ENCODE data around the gene ZFYVE26. TPM values are rescaled to one million over a fixed set of nuclear protein-coding genes. Genes with fewer than 3 reads are reported as not detected.

Gene ZFYVE26
- total and polyA plus RNA-seq, 10 of the 15 experiments (the other 5 are each of a cell fraction or from before 2014, with no cell fraction given): 1.00 to 25.6 (median 12.0) TPM

DNA sequence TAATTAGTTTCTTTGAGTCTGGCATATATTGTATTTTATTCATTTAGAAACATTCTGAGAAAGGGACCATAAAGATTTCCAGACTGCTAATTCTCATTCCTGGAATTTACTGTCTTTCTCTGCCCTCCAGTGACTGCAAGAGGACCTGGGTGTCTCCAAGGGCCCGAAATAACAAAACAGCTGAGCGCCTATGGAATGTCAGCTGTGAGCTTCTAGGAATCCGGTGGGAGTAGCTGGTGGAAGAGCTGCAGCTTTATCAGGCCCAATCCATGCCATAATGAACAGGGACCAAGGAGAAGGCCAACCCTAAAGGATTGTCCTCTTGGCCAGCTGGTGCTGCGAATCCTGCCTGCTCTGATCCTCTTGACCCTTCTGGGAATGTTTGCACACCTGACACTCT is 82.8 kb downstream of the ZFYVE26 start:
- no peak overlapping the region for H3K4me3 ChIP-seq
- in situ Hi-C loops (cut with MboI): no loop called here
- TF ChIP-seq, protein P1, sequence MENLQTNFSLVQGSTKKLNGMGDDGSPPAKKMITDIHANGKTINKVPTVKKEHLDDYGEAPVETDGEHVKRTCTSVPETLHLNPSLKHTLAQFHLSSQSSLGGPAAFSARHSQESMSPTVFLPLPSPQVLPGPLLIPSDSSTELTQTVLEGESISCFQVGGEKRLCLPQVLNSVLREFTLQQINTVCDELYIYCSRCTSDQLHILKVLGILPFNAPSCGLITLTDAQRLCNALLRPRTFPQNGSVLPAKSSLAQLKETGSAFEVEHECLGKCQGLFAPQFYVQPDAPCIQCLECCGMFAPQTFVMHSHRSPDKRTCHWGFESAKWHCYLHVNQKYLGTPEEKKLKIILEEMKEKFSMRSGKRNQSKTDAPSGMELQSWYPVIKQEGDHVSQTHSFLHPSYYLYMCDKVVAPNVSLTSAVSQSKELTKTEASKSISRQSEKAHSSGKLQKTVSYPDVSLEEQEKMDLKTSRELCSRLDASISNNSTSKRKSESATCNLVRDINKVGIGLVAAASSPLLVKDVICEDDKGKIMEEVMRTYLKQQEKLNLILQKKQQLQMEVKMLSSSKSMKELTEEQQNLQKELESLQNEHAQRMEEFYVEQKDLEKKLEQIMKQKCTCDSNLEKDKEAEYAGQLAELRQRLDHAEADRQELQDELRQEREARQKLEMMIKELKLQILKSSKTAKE (IDR thresholded peaks at IDR 0.05; ENCODE audit: low read depth, poor library complexity, severe bottlenecking): no peak
- TF ChIP-seq IRF5 (IDR thresholded peaks at IDR 0.05; ENCODE audit: borderline replicate concordance) (no peak), HDAC6 (IDR thresholded peaks at IDR 0.05; ENCODE audit: unreplicated experiment) (no peak), MAX (IDR thresholded peaks at IDR 0.05; ENCODE audit: low read depth, low read length) (no peak), FOXK2 (IDR thresholded peaks at IDR 0.05) (no peak), CHD2 (IDR thresholded peaks at IDR 0.05; ENCODE audit: borderline replicate concordance, low read depth, low read length) (no peak), NFYB (IDR thresholded peaks at IDR 0.05; ENCODE audit: insufficient read depth, low read depth, low read length) (no peak), BMI1 (IDR thresholded peaks at IDR 0.05; ENCODE audit: borderline replicate concordance) (no peak), MEF2A (IDR thresholded peaks at IDR 0.05; ENCODE audit: insufficient read depth, low read depth, low read length) (no peak), BRCA1 (IDR thresholded peaks at IDR 0.05; ENCODE audit: low read depth, low read length) (no peak), GABPA (IDR thresholded peaks at IDR 0.05; ENCODE audit: low read depth) (no peak), ASH2L (IDR thresholded peaks at IDR 0.05; ENCODE audit: borderline replicate concordance, low read depth) (no peak), BACH1 (IDR thresholded peaks at IDR 0.05; ENCODE audit: borderline replicate concordance) (no peak), CBX5 (IDR thresholded peaks at IDR 0.05; ENCODE audit: low read depth) (no peak), SREBF2 (IDR thresholded peaks at IDR 0.05; ENCODE audit: low read length) (no peak), CREB1 (IDR thresholded peaks at IDR 0.05; ENCODE audit: low read depth) (no peak)
- TF ChIP-seq, protein P2, sequence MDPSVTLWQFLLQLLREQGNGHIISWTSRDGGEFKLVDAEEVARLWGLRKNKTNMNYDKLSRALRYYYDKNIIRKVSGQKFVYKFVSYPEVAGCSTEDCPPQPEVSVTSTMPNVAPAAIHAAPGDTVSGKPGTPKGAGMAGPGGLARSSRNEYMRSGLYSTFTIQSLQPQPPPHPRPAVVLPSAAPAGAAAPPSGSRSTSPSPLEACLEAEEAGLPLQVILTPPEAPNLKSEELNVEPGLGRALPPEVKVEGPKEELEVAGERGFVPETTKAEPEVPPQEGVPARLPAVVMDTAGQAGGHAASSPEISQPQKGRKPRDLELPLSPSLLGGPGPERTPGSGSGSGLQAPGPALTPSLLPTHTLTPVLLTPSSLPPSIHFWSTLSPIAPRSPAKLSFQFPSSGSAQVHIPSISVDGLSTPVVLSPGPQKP (IDR thresholded peaks at IDR 0.05; ENCODE audit: low read depth, low read length): no peak
- TF ChIP-seq, protein P3, sequence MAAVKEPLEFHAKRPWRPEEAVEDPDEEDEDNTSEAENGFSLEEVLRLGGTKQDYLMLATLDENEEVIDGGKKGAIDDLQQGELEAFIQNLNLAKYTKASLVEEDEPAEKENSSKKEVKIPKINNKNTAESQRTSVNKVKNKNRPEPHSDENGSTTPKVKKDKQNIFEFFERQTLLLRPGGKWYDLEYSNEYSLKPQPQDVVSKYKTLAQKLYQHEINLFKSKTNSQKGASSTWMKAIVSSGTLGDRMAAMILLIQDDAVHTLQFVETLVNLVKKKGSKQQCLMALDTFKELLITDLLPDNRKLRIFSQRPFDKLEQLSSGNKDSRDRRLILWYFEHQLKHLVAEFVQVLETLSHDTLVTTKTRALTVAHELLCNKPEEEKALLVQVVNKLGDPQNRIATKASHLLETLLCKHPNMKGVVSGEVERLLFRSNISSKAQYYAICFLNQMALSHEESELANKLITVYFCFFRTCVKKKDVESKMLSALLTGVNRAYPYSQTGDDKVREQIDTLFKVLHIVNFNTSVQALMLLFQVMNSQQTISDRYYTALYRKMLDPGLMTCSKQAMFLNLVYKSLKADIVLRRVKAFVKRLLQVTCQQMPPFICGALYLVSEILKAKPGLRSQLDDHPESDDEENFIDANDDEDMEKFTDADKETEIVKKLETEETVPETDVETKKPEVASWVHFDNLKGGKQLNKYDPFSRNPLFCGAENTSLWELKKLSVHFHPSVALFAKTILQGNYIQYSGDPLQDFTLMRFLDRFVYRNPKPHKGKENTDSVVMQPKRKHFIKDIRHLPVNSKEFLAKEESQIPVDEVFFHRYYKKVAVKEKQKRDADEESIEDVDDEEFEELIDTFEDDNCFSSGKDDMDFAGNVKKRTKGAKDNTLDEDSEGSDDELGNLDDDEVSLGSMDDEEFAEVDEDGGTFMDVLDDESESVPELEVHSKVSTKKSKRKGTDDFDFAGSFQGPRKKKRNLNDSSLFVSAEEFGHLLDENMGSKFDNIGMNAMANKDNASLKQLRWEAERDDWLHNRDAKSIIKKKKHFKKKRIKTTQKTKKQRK (IDR thresholded peaks at IDR 0.05; ENCODE audit: low read depth, low read length): no peak

More for the DNA sequence above, 82.8 kb downstream of the ZFYVE26 start:
- Histone ChIP-seq H3K27ac (ENCODE audit: control insufficient read depth, insufficient read depth) (no peak overlapping the region), H4K20me1 (ENCODE audit: control insufficient read depth, insufficient read depth) (no peaks in the 10 kb centered on the region), H3K9ac (ENCODE audit: control insufficient read depth, insufficient read depth, low read length) (no peak overlapping the region), H3K36me3 (ENCODE audit: control insufficient read depth in 2 of 2, insufficient read depth in 2 of 2, low read length in 1 of 2) (no peaks in the 10 kb centered on the region), H3K9me3 (replicated peaks; ENCODE audit: control insufficient read depth, insufficient read depth, low read length) (no peaks in the 10 kb centered on the region), H2AFZ (ENCODE audit: control insufficient read depth, low read depth, low read length) (no peak overlapping the region), H3K4me2 (ENCODE audit: control insufficient read depth, insufficient read depth) (no peak overlapping the region), H3K79me2 (ENCODE audit: control insufficient read depth, insufficient read depth, low read length) (no peaks in the 10 kb centered on the region), H3K4me1 (ENCODE audit: control insufficient read depth, insufficient read depth, low read length) (no peaks in the 10 kb centered on the region), H3K27me3 (replicated peaks in 1 of 2; ENCODE audit: control insufficient read depth in 2 of 2, insufficient read depth in 2 of 2, low read length in 1 of 2) (no peaks in the 10 kb centered on the region)
- WGBS (ENCODE audit: insufficient coverage, insufficient replicate concordance, low lambda C conversion rate, missing lambda C conversion rate): 39% methylated on average over 4 of the region's 4 CpGs
- ChIA-PET RAD21 (ENCODE audit: unreplicated experiment) (interaction anchor here (0.6 kb wide), 1 partner anchor 162 kb away, joined by 3 read pairs; no protein-coding TSS in a partner anchor), CTCF (no interaction called here), POLR2A (interaction anchor here (0.5 kb wide), 1 partner anchor 9 kb away, joined by 3 read pairs; no protein-coding TSS in a partner anchor), SMC1A (ENCODE audit: uncharacterized antibody, unreplicated experiment) (no interaction called here)
- intact Hi-C loops (cut with micrococcal nuclease; ENCODE audit: unreplicated experiment): no loop called here
- no TSS peak for BruUV-seq (replicated peaks)
- FAIRE-seq: no peak
- DNase-seq (ENCODE audit: low read depth, low spot score): no peak
- no peak for ATAC-seq

Data from GM12878 (cell line).